ENCODE measurements around the gene BIRC5.
"Not testable (repeated sequence)": the region's sequence is repeated elsewhere in the genome, so short reads cannot be mapped to it uniquely, and the experiment has no call there.

Gene BIRC5

DNA sequence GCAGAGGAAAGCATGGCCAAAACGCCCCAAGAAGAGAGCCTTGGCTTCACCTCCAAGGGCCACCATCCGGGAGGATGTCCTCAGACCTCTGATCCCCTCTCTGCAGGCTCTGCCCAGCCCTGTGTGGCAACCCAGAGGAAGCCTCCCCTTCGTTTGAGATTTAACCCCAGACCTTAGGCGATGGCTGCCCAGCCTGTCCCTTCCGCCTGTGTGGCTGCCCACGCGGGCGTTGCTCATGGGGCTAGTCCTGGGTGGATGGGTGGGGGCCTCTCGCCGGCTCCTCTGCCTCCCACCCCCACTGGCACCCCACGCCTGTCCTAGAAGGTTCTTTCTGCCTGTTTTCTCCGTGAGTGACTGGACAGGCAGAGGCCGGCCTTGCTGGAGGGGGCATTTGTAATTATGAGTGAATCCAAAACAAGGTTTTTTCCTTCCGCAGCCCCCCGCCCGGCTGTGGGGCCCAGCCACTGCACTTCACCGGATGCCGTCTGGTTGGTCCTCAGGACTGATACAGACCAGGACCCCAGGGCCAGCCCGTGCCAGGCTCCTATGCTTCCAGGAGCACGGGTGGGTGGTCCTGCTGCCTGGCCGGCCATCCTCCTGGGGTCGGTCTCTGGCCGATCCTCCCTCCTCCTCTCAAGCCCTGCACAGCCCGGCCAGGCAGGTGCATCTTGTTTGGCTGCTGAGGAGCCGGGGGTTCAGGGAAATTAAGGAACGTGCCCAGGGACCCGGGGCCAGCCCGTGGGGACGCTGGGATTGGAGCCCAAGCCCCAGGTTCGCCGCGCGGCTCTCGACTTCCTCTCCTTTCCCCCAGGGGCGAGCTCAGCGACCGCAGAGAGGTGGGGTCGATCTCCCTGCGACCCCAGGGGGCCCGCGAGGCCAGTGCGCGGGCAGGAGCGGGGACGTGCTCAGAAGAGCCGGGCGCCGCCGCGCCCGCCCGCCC is 17.2 kb downstream of the BIRC5 start, which contains the start of gene TMEM235:
Gene TMEM235, plus strand, starts transcription at position 636 of the 940 bp plus-strand sequence. CDS start 393 bp downstream, outside the sequence.
- no peak for DNase-seq (ENCODE audit: low read depth)
- H3K4me3 ChIP-seq (replicated peaks; ENCODE audit: low read depth, low read length): no peak within 1 kb of the TSS
- TF ChIP-seq, protein P1, sequence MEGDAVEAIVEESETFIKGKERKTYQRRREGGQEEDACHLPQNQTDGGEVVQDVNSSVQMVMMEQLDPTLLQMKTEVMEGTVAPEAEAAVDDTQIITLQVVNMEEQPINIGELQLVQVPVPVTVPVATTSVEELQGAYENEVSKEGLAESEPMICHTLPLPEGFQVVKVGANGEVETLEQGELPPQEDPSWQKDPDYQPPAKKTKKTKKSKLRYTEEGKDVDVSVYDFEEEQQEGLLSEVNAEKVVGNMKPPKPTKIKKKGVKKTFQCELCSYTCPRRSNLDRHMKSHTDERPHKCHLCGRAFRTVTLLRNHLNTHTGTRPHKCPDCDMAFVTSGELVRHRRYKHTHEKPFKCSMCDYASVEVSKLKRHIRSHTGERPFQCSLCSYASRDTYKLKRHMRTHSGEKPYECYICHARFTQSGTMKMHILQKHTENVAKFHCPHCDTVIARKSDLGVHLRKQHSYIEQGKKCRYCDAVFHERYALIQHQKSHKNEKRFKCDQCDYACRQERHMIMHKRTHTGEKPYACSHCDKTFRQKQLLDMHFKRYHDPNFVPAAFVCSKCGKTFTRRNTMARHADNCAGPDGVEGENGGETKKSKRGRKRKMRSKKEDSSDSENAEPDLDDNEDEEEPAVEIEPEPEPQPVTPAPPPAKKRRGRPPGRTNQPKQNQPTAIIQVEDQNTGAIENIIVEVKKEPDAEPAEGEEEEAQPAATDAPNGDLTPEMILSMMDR (IDR thresholded peaks at IDR 0.05; ENCODE audit: low read length, missing control alignments): no peak

DNA sequence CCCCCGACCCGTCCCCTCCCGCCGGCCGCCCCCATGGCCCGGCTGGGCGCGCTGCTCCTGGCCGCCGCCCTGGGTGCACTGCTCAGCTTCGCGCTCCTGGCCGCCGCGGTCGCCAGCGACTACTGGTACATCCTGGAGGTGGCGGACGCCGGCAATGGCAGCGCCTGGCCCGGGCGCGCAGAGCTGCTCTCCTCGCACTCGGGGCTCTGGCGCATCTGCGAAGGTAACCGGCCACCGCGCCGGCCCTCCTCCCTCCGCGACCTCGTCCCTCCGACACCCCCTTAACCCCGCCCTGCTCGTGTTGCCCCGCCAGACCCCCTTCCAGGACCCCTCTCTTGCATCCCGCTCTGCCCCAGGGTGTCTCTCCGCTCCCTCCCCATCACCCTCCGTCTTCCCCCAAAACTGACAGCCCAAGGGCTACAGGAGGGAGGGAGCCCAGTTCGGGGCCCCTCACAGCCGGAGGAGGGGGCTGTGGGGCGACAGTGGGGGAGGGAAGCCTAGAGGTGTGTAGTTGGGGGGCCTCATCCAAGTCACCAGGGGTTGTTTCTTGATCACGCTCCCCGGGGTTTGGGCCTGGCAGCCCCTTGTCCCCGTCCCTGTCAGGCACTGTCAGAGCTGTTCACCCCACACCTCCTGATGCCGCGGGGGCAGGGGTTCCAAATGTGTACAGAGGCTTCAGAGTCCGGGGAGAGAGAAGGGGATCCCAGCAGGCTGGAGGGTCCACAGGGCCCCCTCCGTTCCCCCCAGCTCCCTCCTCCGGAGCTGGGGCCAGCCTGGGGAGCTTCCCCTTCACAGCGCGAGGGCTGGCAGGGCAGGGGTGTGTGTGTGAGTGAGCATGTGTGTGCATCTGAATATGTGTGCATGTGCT is 18.2 kb downstream of the BIRC5 start:
- no peak for DNase-seq (ENCODE audit: low read depth)
- H3K4me3 ChIP-seq (replicated peaks; ENCODE audit: low read depth, low read length): no peak overlapping the region
- TF ChIP-seq, protein P1 (IDR thresholded peaks at IDR 0.05; ENCODE audit: low read length, missing control alignments): no peak

GRCh38 chr17:78232859-78233173 is 18.8 kb downstream of the BIRC5 start:
- TF ChIP-seq, protein P1 (IDR thresholded peaks at IDR 0.05; ENCODE audit: low read length, missing control alignments): no peak
- DNase-seq (ENCODE audit: low read depth): no peak
- H3K4me3 ChIP-seq (replicated peaks; ENCODE audit: low read depth, low read length): no peak overlapping the region

DNA sequence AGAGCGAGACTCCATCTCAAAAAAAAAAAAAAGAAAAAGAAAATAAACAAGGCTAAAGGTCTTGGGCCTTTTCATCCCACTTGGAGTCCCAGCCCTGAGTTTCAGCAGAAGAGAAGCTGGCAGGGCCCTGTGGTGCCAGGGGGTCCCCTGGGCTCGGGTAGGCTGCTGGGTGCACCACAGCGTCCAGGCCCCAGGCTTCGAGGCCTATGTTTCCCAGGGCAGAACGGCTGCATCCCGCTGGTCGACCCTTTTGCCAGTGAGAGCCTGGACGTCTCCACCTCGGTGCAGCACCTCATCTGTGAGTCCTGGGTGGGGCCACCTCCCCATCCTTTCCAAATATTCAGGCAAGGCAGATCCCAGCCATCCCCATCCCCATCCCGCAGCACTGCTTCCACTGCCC is 19.6 kb downstream of the BIRC5 start:
- TF ChIP-seq, protein P1 (IDR thresholded peaks at IDR 0.05; ENCODE audit: low read length, missing control alignments): no peak
- no peak overlapping the region for H3K4me3 ChIP-seq (replicated peaks; ENCODE audit: low read depth, low read length)
- no peak for DNase-seq (ENCODE audit: low read depth)

DNA sequence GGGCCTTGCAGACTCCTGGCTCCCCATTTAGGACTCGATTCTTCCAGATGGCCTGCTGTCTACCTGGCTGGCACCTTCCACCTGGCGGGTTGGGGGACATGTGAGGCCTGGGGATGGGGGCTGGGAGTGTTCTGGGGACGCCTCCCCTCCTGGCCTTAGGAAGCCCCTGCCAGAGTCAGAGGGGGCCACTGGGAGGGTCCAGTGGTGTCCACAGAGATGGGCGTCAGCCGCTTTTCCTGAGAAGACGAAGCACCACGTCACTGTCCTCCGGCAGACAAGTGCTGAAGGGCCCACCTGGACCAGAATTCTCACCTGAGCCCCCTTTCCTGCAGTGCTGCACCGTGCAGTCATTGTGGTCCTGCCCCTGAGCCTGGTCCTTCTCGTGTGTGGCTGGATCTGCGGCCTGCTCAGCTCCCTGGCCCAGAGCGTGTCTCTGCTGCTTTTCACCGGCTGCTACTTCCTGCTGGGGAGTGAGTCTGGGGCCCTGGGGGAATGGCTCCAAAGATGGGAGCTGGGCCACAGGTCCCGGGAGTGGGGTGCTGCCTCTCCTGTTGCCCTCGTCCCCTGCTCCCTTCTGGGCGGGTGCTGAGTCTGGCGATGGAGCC is 20.3 kb downstream of the BIRC5 start:
- TF ChIP-seq, protein P1 (IDR thresholded peaks at IDR 0.05; ENCODE audit: low read length, missing control alignments): no peak
- no peak overlapping the region for H3K4me3 ChIP-seq (replicated peaks; ENCODE audit: low read depth, low read length)

DNA sequence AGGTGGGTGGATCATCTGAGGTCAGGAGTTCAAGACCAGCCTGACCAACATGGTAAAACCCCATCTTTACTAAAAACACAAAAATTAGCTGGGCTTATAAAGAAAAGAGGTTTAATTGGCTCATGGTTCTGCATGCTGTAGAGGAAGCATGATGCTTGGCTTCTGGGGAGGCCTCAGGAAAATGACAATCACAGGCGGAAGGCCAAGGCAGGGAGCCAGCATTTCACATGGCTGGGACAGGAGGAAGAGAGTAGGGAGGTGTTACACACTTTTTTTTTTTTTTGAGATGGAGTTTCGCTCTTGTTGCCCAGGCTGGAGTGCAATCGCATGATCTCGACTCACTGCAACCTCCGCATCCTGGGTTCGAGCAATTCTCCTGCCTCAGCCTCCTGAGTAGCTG is 21.0 kb downstream of the BIRC5 start:
- not testable (repeated sequence) for H3K4me3 ChIP-seq (replicated peaks; ENCODE audit: low read depth, low read length)
- peak; percentile 75 for DNase-seq (ENCODE audit: low read depth)

More for the DNA sequence above, 20.3 kb downstream of the BIRC5 start:
- DNase-seq (ENCODE audit: low read depth): no peak

DNA sequence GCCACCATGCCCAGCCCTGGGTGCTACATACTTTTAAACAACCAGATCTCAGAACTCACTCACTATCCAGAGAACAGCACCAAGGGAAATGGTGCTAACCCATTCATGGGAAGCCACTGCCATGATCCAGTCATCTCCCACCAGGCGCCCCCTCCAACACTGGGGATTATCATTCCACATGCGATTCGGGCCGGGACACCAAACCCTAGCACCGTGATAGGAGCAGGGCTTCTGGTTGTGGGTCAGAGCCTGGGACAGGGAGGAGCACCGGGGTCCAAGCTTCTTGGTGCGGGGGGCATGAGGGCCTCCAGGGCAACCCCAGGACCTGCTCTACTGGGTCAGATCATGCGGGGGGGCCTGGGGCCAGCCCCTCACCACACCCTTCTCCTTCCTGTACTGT is 21.8 kb downstream of the BIRC5 start:
- DNase-seq (ENCODE audit: low read depth): no peak
- no peak overlapping the region for H3K4me3 ChIP-seq (replicated peaks; ENCODE audit: low read depth, low read length)
- TF ChIP-seq, protein P1 (IDR thresholded peaks at IDR 0.05; ENCODE audit: low read length, missing control alignments): no peak
